NCI-H2227 (cell line): ENCODE data around the gene PIBF1.

Experiments
- DNase-seq: peaks from one replicate; lab custom pipeline; 2025; ENCODE audit not compliant: unreplicated experiment; lab: John Stamatoyannopoulos, UW

PIBF1 gene

GRCh38 chr13:73058432-73058735 lies 276.5 kb downstream of the PIBF1 start:
- no peak for DNase-seq

- peak; percentile 90 for DNase-seq
Observed at GRCh38 chr13:73058736-73059459, 277.0 kb downstream of the PIBF1 start, which contains the start of gene KLF5. TSS of gene KLF5 (plus strand) at chr13:73059005. CDS start at chr13:73059328, 323 bp downstream.

- DNase-seq = peak; percentile 38
Observed at GRCh38 chr13:73059460-73060250, 277.7 kb downstream of the PIBF1 start.

DNA sequence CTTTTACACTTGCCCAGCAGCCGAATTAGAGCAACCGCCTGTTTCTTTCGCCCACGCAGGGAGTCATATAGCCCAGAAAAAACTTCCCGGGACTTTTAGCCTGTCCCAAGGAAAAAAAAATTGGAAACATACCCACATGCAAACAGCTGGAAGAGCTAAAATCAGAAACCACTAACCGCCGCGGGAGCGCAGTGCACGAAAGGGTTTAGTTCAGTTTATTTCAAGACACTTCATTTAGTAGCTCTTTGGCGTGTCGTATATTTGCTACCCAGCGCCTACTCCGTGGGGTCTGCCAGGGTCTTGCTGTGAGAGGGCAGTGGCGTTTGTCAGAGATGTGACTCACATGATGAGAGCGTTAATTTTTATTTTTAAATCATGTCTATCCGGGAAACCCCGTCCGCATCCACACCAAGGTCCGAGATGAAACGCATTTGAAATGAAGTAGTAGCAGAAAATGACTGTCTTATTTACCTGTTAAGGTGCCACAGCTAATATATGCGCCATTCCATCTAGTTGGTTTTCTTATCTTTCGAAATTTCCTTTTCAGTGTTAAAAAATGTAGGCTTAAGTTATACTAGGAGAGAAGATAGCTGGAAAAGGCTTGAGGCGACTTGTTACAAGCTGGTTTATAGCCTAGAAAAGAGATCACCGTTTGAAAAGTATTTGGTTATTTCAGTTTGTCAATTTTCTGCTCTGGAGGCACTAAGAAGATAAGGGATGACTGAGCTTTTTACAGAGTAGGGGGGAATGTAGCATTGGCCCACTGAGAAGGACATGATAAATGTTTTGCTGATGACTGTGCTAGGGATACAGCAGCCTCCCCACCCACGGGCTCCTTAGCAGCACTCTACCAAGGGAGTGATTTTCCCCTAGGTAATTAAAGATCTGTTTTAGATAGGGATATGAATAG lies 278.6 kb downstream of the PIBF1 start:
- DNase-seq = peak; percentile 2

DNA sequence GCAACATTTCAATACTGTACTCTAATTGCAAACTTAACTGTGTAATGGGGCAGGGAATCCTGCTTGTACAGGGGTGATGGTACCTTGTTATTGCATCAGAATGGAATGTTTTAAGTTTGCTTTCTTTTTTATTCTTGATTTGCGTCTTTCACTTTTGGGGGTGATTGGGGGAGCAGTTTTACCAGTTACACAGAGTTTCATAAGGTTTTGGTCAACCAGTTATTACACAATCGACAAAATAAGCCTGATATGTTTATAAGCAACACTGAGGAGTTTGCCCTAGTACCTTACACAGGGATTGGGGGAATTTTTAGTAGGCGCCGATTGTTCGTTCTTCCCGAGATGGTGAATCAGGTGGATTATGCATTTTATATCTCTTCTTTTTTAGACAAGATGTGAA lies 279.5 kb downstream of the PIBF1 start:
- DNase-seq = no peak

GRCh38 chr13:73061876-73062275 lies 279.9 kb downstream of the PIBF1 start:
- DNase-seq = no peak

- DNase-seq = no peak
Observed at GRCh38 chr13:73062468-73062867, 280.5 kb downstream of the PIBF1 start.

DNA sequence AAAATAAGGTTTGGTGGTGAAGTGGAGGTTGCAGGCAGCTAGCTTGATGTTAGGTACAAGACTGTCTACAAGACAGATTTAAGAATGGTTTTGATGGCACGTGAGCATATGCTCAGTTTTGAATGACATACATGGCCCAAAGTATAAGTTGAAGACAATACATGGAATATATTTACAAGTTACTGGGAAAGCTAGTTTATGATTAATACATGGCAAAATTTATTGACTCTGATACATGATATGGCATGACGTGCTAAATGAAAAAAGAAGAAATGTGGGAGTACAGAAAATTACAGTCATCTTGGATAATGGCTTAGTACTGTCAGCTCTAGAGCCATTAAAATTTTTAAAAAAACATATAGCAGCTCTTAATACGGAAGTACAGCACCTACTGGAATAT lies 281.2 kb downstream of the PIBF1 start:
- no peak for DNase-seq

GRCh38 chr13:73065036-73065435 lies 283.1 kb downstream of the PIBF1 start:
- DNase-seq = no peak

- no peak for DNase-seq
Observed at GRCh38 chr13:73065665-73066340, 283.9 kb downstream of the PIBF1 start.
